GM23338 (cell line): Measurements from ENCODE around the gene SF3B3. TPM values are rescaled to one million over a fixed set of nuclear protein-coding genes. Genes with fewer than 3 reads are reported as not detected.

Source experiments
- ATAC-seq: fragments of 200-7000 bp; cut with Tn5 transposase; 3 replicates; pipeline ENCODE4 v1.9.1; 2020
- DNase-seq: peaks from one replicate; pipeline ENCODE4 v3.0.0-alpha.2; 2015; ENCODE audit warnings: low spot score
- H2AFZ ChIP-seq: fragments of 200-600 bp; sonication (generic); 2 replicates; pipeline ENCODE4 v1.8.0; 2016; ENCODE audit warnings: antibody characterized with exemption, mild to moderate bottlenecking, moderate library complexity
- H3F3A ChIP-seq: fragments of 200-600 bp; sonication (generic); replicated peaks from 2 replicates; pipeline ENCODE4 v1.8.0; 2017; ENCODE audit warnings: antibody characterized with exemption, mixed run types, low read depth
- H3K27ac ChIP-seq: fragments of 200-600 bp; sonication (generic); 2 replicates; pipeline ENCODE4 v1.6.1; 2016; ENCODE audit warnings: low read depth
- H3K27me3 ChIP-seq: fragments of 200-600 bp; sonication (generic); 2 replicates; pipeline ENCODE4 v1.8.0; 2016; ENCODE audit warnings: mild to moderate bottlenecking, mixed run types, moderate library complexity; ENCODE audit not compliant: insufficient read depth
- H3K36me3 ChIP-seq: fragments of 200-600 bp; sonication (generic); 2 replicates; pipeline ENCODE4 v1.8.0; 2016; ENCODE audit warnings: mild to moderate bottlenecking; ENCODE audit not compliant: insufficient read depth
- H3K4me1 ChIP-seq: fragments of 200-600 bp; sonication (generic); 2 replicates; pipeline ENCODE4 v1.8.0; 2016; ENCODE audit warnings: mild to moderate bottlenecking, moderate library complexity; ENCODE audit not compliant: insufficient read depth
- H3K4me2 ChIP-seq: fragments of 200-600 bp; sonication (generic); 2 replicates; pipeline ENCODE4 v1.7.1; 2017; ENCODE audit warnings: mixed run types
- H3K4me3 ChIP-seq: fragments of 200-600 bp; sonication (generic); 2 replicates; pipeline ENCODE4 v1.6.1; 2016; ENCODE audit warnings: mixed run types
- H3K79me2 ChIP-seq: fragments of 200-600 bp; sonication (generic); replicated peaks from 2 replicates; pipeline ENCODE4 v1.8.0; 2017; ENCODE audit warnings: mild to moderate bottlenecking; ENCODE audit not compliant: insufficient read depth
- H3K9me2 ChIP-seq: fragments of 200-600 bp; sonication (generic); 2 replicates; pipeline ENCODE4 v1.8.0; 2017; ENCODE audit not compliant: insufficient read depth
- H4K20me1 ChIP-seq: fragments of 200-600 bp; sonication (generic); replicated peaks from 2 replicates; pipeline ENCODE4 v1.8.0; 2017; ENCODE audit warnings: mild to moderate bottlenecking; ENCODE audit not compliant: insufficient read depth
- H3K27ac Mint-ChIP-seq: 2 replicates; pipeline ENCODE4 v1.8.0; 2020; ENCODE audit warnings: inconsistent platforms, mild to moderate bottlenecking, moderate library complexity, mixed read lengths
- H3K27me3 Mint-ChIP-seq: 3 replicates; pipeline ENCODE4 v1.8.0; 2022; ENCODE audit warnings: low read depth, mild to moderate bottlenecking, moderate library complexity, mixed read lengths, inconsistent platforms; ENCODE audit not compliant: insufficient read depth, poor library complexity
- H3K36me3 Mint-ChIP-seq: 3 replicates; pipeline ENCODE4 v1.8.0; 2021; ENCODE audit warnings: low read depth, mild to moderate bottlenecking, inconsistent platforms, moderate library complexity, mixed read lengths
- H3K4me1 Mint-ChIP-seq: 3 replicates; pipeline ENCODE4 v1.8.0; 2020; ENCODE audit warnings: mild to moderate bottlenecking, inconsistent platforms, mixed read lengths
- H3K4me3 Mint-ChIP-seq: 3 replicates; pipeline ENCODE4 v1.8.0; 2021; ENCODE audit warnings: moderate library complexity, mild to moderate bottlenecking, inconsistent platforms, mixed read lengths
- H3K9me3 Mint-ChIP-seq: 3 replicates; pipeline ENCODE4 v1.8.0; 2020; ENCODE audit warnings: moderate library complexity, mild to moderate bottlenecking, inconsistent platforms, mixed read lengths
- CREB1 ChIP-seq: fragments of 250-450 bp; sonication (Bioruptor Pico); IDR thresholded peaks from 2 replicates; pipeline ENCODE4 v1.5.0; 2020; ENCODE audit warnings: low read depth, mild to moderate bottlenecking, moderate library complexity
- EZH2 ChIP-seq: fragments of 200-600 bp; sonication (generic); IDR thresholded peaks from one replicate; pipeline ENCODE4 v1.8.0; 2017; ENCODE audit warnings: antibody characterized with exemption, mild to moderate bottlenecking, low read depth; ENCODE audit not compliant: unreplicated experiment
- EZH2phosphoT487 ChIP-seq: fragments of 200-600 bp; sonication (generic); IDR thresholded peaks from one replicate; pipeline ENCODE4 v1.8.1; 2018; ENCODE audit warnings: antibody characterized with exemption; ENCODE audit not compliant: unreplicated experiment
- JUNB ChIP-seq: IDR thresholded peaks from one replicate; pipeline ENCODE4 v1.6.1; 2016; ENCODE audit warnings: antibody characterized with exemption; ENCODE audit not compliant: unreplicated experiment
- NANOG ChIP-seq: IDR thresholded peaks from 2 replicates; pipeline ENCODE4 v1.6.1; 2016; ENCODE audit warnings: antibody characterized with exemption, borderline replicate concordance
- POLR2AphosphoS5 ChIP-seq: IDR thresholded peaks from 2 replicates; pipeline ENCODE4 v1.6.1; 2016; ENCODE audit warnings: antibody characterized with exemption, low read depth
- STAT1 ChIP-seq: IDR thresholded peaks from one replicate; pipeline ENCODE4 v1.6.1; 2016; ENCODE audit warnings: antibody characterized with exemption; ENCODE audit not compliant: unreplicated experiment
- ZNF114 ChIP-seq: fragments of 250-450 bp; sonication (Bioruptor Pico); IDR thresholded peaks from 2 replicates; pipeline ENCODE4 v1.5.0; 2020; ENCODE audit warnings: mild to moderate bottlenecking, moderate library complexity
- ZNF331 ChIP-seq: fragments of 250-450 bp; sonication (Bioruptor Pico); IDR thresholded peaks from 2 replicates; pipeline ENCODE4 v1.5.0; 2020; ENCODE audit warnings: low read depth, mild to moderate bottlenecking, moderate library complexity
- polyA plus RNA-seq: library from polyadenylated mRNA; unstranded; fragments of >200 nt; fragmentation: Nextera tagmentation; extraction: Ambion mirVana; gene quantifications from 2 replicates; pipeline ENCODE4 v1.2.1, GENCODE V29; 2016
- total RNA-seq: library from RNA; depleted of rRNA; stranded (reverse); fragments of >200 nt; shearing (Covaris generic); gene quantifications from 2 replicates; pipeline ENCODE4 v1.2.3, GENCODE V29; 2014
- TF ChIP-seq, protein P1 (sequence below): IDR thresholded peaks from one replicate; pipeline ENCODE4 v1.6.1; 2018; ENCODE audit warnings: antibody characterized with exemption; ENCODE audit not compliant: unreplicated experiment
- TF ChIP-seq, protein P2 (sequence below), 2 experiments: fragments of 200-600 bp in 1 of 2; sonication (generic) in 1 of 2; conservative IDR thresholded peaks; 2 replicates each; pipeline versions ENCODE4 v1.5.1 to v1.6.1; 2016 to 2017; ENCODE audit warnings: antibody characterized with exemption in 2 of 2, low read depth in 2 of 2, mild to moderate bottlenecking in 2 of 2, moderate library complexity in 1 of 2
- TF ChIP-seq, protein P3 (sequence below): IDR thresholded peaks from 2 replicates; pipeline ENCODE4 v1.6.1; 2016; ENCODE audit warnings: antibody characterized with exemption
- TF ChIP-seq, protein P4 (sequence below): fragments of 250-450 bp; sonication (Bioruptor Pico); IDR thresholded peaks from 2 replicates; pipeline ENCODE4 v1.5.0; 2020; ENCODE audit warnings: mild to moderate bottlenecking, moderate library complexity

The SF3B3 gene
- total and polyA plus RNA-seq, 2 experiments from 2014 or later = 202 to 289 TPM

DNA sequence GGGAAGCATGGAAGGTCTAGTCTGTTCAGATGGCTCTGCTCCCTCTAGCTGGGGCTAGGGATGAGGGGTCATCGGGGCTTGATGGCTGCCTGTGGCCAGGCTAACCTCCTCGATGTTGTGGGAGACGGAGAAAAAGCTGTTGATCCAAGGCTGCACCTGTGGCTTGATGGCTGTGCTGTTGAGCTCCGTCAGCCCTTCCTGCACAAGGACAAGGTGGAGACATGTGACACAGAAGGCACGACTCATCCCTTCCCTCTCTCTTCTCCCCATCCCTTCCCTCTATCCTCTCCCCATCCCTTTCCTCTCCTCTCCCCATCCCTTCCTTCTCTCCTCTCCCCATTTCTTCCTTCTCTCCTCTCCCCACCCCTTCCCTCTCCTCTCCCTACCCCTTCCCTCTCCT, 41.0 kb upstream of the SF3B3 start:
- Histone ChIP-seq H2AFZ (no peak overlapping the region), H4K20me1 (no peaks in the 10 kb centered on the region; the same call in 1 of the 2 replicates), H3K36me3 (no peaks in the 10 kb centered on the region), H3K4me1 (no peaks in the 10 kb centered on the region), H3K9me2 (no peaks in the 10 kb centered on the region), H3K27ac (no peak overlapping the region), H3K4me3 (no peak overlapping the region), H3F3A (no peaks in the 10 kb centered on the region), H3K27me3 (no peaks in the 10 kb centered on the region), H3K4me2 (no peak overlapping the region), H3K79me2 (no peaks in the 10 kb centered on the region)
- H3K36me3 Mint-ChIP-seq = peaks cover 17% of the 10 kb centered on the region
- DNase-seq (no peak), ATAC-seq (no peak)
- TF ChIP-seq NANOG = no peak
- TF ChIP-seq, protein P1, sequence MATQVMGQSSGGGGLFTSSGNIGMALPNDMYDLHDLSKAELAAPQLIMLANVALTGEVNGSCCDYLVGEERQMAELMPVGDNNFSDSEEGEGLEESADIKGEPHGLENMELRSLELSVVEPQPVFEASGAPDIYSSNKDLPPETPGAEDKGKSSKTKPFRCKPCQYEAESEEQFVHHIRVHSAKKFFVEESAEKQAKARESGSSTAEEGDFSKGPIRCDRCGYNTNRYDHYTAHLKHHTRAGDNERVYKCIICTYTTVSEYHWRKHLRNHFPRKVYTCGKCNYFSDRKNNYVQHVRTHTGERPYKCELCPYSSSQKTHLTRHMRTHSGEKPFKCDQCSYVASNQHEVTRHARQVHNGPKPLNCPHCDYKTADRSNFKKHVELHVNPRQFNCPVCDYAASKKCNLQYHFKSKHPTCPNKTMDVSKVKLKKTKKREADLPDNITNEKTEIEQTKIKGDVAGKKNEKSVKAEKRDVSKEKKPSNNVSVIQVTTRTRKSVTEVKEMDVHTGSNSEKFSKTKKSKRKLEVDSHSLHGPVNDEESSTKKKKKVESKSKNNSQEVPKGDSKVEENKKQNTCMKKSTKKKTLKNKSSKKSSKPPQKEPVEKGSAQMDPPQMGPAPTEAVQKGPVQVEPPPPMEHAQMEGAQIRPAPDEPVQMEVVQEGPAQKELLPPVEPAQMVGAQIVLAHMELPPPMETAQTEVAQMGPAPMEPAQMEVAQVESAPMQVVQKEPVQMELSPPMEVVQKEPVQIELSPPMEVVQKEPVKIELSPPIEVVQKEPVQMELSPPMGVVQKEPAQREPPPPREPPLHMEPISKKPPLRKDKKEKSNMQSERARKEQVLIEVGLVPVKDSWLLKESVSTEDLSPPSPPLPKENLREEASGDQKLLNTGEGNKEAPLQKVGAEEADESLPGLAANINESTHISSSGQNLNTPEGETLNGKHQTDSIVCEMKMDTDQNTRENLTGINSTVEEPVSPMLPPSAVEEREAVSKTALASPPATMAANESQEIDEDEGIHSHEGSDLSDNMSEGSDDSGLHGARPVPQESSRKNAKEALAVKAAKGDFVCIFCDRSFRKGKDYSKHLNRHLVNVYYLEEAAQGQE = no peak
- TF ChIP-seq EZH2phosphoT487 = no peak
- no peak for TF ChIP-seq EZH2
- TF ChIP-seq, protein P2, sequence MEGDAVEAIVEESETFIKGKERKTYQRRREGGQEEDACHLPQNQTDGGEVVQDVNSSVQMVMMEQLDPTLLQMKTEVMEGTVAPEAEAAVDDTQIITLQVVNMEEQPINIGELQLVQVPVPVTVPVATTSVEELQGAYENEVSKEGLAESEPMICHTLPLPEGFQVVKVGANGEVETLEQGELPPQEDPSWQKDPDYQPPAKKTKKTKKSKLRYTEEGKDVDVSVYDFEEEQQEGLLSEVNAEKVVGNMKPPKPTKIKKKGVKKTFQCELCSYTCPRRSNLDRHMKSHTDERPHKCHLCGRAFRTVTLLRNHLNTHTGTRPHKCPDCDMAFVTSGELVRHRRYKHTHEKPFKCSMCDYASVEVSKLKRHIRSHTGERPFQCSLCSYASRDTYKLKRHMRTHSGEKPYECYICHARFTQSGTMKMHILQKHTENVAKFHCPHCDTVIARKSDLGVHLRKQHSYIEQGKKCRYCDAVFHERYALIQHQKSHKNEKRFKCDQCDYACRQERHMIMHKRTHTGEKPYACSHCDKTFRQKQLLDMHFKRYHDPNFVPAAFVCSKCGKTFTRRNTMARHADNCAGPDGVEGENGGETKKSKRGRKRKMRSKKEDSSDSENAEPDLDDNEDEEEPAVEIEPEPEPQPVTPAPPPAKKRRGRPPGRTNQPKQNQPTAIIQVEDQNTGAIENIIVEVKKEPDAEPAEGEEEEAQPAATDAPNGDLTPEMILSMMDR (conservative IDR thresholded peaks at IDR 0.05; ENCODE audit: low read depth in 2 of 2) = no peak
- TF ChIP-seq ZNF114 = no peak
- no peak for TF ChIP-seq STAT1
- TF ChIP-seq, protein P3, sequence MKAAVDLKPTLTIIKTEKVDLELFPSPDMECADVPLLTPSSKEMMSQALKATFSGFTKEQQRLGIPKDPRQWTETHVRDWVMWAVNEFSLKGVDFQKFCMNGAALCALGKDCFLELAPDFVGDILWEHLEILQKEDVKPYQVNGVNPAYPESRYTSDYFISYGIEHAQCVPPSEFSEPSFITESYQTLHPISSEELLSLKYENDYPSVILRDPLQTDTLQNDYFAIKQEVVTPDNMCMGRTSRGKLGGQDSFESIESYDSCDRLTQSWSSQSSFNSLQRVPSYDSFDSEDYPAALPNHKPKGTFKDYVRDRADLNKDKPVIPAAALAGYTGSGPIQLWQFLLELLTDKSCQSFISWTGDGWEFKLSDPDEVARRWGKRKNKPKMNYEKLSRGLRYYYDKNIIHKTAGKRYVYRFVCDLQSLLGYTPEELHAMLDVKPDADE = no peak
- TF ChIP-seq POLR2AphosphoS5 = no peak
- TF ChIP-seq ZNF331 (CRISPR knock-in tag) = no peak
- no peak for TF ChIP-seq CREB1
- TF ChIP-seq, protein P4, sequence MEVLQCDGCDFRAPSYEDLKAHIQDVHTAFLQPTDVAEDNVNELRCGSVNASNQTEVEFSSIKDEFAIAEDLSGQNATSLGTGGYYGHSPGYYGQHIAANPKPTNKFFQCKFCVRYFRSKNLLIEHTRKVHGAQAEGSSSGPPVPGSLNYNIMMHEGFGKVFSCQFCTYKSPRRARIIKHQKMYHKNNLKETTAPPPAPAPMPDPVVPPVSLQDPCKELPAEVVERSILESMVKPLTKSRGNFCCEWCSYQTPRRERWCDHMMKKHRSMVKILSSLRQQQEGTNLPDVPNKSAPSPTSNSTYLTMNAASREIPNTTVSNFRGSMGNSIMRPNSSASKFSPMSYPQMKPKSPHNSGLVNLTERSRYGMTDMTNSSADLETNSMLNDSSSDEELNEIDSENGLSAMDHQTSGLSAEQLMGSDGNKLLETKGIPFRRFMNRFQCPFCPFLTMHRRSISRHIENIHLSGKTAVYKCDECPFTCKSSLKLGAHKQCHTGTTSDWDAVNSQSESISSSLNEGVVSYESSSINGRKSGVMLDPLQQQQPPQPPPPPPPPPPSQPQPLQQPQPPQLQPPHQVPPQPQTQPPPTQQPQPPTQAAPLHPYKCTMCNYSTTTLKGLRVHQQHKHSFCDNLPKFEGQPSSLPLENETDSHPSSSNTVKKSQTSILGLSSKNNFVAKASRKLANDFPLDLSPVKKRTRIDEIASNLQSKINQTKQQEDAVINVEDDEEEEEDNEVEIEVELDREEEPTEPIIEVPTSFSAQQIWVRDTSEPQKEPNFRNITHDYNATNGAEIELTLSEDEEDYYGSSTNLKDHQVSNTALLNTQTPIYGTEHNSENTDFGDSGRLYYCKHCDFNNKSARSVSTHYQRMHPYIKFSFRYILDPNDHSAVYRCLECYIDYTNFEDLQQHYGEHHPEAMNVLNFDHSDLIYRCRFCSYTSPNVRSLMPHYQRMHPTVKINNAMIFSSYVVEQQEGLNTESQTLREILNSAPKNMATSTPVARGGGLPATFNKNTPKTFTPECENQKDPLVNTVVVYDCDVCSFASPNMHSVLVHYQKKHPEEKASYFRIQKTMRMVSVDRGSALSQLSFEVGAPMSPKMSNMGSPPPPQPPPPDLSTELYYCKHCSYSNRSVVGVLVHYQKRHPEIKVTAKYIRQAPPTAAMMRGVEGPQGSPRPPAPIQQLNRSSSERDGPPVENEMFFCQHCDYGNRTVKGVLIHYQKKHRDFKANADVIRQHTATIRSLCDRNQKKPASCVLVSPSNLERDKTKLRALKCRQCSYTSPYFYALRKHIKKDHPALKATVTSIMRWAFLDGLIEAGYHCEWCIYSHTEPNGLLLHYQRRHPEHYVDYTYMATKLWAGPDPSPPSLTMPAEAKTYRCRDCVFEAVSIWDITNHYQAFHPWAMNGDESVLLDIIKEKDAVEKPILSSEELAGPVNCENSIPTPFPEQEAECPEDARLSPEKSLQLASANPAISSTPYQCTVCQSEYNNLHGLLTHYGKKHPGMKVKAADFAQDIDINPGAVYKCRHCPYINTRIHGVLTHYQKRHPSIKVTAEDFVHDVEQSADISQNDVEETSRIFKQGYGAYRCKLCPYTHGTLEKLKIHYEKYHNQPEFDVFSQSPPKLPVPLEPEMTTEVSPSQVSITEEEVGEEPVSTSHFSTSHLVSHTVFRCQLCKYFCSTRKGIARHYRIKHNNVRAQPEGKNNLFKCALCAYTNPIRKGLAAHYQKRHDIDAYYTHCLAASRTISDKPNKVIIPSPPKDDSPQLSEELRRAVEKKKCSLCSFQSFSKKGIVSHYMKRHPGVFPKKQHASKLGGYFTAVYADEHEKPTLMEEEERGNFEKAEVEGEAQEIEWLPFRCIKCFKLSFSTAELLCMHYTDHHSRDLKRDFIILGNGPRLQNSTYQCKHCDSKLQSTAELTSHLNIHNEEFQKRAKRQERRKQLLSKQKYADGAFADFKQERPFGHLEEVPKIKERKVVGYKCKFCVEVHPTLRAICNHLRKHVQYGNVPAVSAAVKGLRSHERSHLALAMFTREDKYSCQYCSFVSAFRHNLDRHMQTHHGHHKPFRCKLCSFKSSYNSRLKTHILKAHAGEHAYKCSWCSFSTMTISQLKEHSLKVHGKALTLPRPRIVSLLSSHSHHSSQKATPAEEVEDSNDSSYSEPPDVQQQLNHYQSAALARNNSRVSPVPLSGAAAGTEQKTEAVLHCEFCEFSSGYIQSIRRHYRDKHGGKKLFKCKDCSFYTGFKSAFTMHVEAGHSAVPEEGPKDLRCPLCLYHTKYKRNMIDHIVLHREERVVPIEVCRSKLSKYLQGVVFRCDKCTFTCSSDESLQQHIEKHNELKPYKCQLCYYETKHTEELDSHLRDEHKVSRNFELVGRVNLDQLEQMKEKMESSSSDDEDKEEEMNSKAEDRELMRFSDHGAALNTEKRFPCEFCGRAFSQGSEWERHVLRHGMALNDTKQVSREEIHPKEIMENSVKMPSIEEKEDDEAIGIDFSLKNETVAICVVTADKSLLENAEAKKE = no peak
- no peak for TF ChIP-seq JUNB
- H3K27me3 Mint-ChIP-seq = peaks cover 10% of the 10 kb centered on the region
- H3K4me3 Mint-ChIP-seq = no peak overlapping the region
- H3K27ac Mint-ChIP-seq = no peak overlapping the region
- H3K9me3 Mint-ChIP-seq = no peaks in the 10 kb centered on the region
- H3K4me1 Mint-ChIP-seq = peaks cover 9% of the 10 kb centered on the region; the same call in 2 of the 3 replicates
